T-cell (primary cell): ENCODE data around the gene MLLT10. TPM values are rescaled to one million over a fixed set of nuclear protein-coding genes. Genes with fewer than 3 reads are reported as not detected.
A peak's percentile ranks its signal among the peaks of the same experiment; 100 is the strongest.

Experiments used
- ATAC-seq, 4 experiments: fragments of 200-7000 bp in 3 of 4; fragments of 150-1000 bp in 1 of 4; cut with Tn5 transposase; replicated peaks in 1 of 4; 1 replicate in 3 of 4; 2 replicates in 1 of 4; pipeline ENCODE4 v1.10.0; 2021; ENCODE audit warnings: moderate library complexity in 3 of 4, mild to moderate bottlenecking in 2 of 4, moderate number of reproducible peaks in 1 of 4
- CTCF ChIA-PET, 2 donors: fragments of 300-600 bp; sonication (Branson Sonifier 250); formaldehyde crosslinking; loops; one replicate each; lab custom pipeline; 2022; ENCODE audit warnings: antibody characterized with exemption in 2 of 2; lab: Charles Lee
- POLR2A ChIA-PET, 2 donors: fragments of 300-600 bp; sonication (Branson Sonifier 250); formaldehyde crosslinking; loops; one replicate each; lab custom pipeline; 2022; ENCODE audit warnings: antibody characterized with exemption in 2 of 2; lab: Charles Lee
- DNase-seq, 35 experiments: peaks; one replicate each; pipeline versions ENCODE4 v3.0.0 to v3.0.0-alpha.2; 2013 to 2023
- H3K27ac ChIP-seq: one replicate; pipeline ENCODE4 v1.5.1; 2013; ENCODE audit warnings: low read length
- H3K27me3 ChIP-seq, 2 experiments: replicated peaks in 1 of 2; 1 replicate in 1 of 2; 2 replicates in 1 of 2; pipeline versions ENCODE4 v1.6.1 to v1.7.0; 2013; ENCODE audit warnings: low read length in 1 of 2, mixed read lengths in 1 of 2; ENCODE audit not compliant: control insufficient read depth in 2 of 2, insufficient read depth in 2 of 2; ENCODE audit errors: extremely low read depth in 1 of 2
- H3K36me3 ChIP-seq, 2 donors: 1 replicate in 1 of 2; 2 replicates in 1 of 2; pipeline versions ENCODE4 v1.6.1 to v1.7.0; 2013; ENCODE audit warnings: low read length in 1 of 2; ENCODE audit not compliant: control insufficient read depth in 2 of 2, insufficient read depth in 1 of 2; ENCODE audit errors: extremely low read depth in 1 of 2
- H3K4me1 ChIP-seq, 2 experiments: 1 replicate in 1 of 2; 2 replicates in 1 of 2; pipeline versions ENCODE4 v1.6.1 to v1.7.0; 2013; ENCODE audit warnings: low read length in 2 of 2, mixed read lengths in 1 of 2; ENCODE audit not compliant: insufficient read depth in 2 of 2, control insufficient read depth in 1 of 2; ENCODE audit errors: extremely low read depth in 1 of 2
- H3K4me3 ChIP-seq, 2 donors: 1 replicate in 1 of 2; 2 replicates in 1 of 2; pipeline versions ENCODE4 v1.5.1 to v1.7.0; 2013; ENCODE audit warnings: mild to moderate bottlenecking in 2 of 2, low read length in 1 of 2, moderate library complexity in 1 of 2; ENCODE audit not compliant: control insufficient read depth in 1 of 2; ENCODE audit errors: extremely low read depth in 1 of 2
- H3K9me3 ChIP-seq: 2 replicates; pipeline ENCODE4 v1.7.0; 2013
- H3K27ac Mint-ChIP-seq, 2 donors: one replicate each; pipeline ENCODE4 v1.8.0; 2020 to 2021; ENCODE audit warnings: mild to moderate bottlenecking in 2 of 2, mixed read lengths in 2 of 2
- H3K27me3 Mint-ChIP-seq, 2 donors: one replicate each; pipeline ENCODE4 v1.8.0; 2021 to 2022; ENCODE audit warnings: mixed read lengths in 2 of 2
- H3K36me3 Mint-ChIP-seq: one replicate; pipeline ENCODE4 v1.8.0; 2021; ENCODE audit warnings: mixed read lengths
- H3K4me1 Mint-ChIP-seq, 3 donors: one replicate each; pipeline ENCODE4 v1.8.0; 2020 to 2022; ENCODE audit warnings: mixed read lengths in 3 of 3, mild to moderate bottlenecking in 1 of 3
- H3K4me3 Mint-ChIP-seq, 3 donors: one replicate each; pipeline ENCODE4 v1.8.0; 2020 to 2022; ENCODE audit warnings: mild to moderate bottlenecking in 3 of 3, mixed read lengths in 3 of 3, moderate library complexity in 3 of 3
- H3K9me3 Mint-ChIP-seq, 3 donors: one replicate each; pipeline ENCODE4 v1.8.0; 2020 to 2022; ENCODE audit warnings: mixed read lengths in 3 of 3
- WGBS: methylation state at CpG from one replicate; pipeline ENCODE4 v1.1.5; 2013; ENCODE audit warnings: missing lambda C conversion rate; ENCODE audit not compliant: insufficient coverage; 5-methylcytosine and 5-hydroxymethylcytosine counted together
- total RNA-seq, 35 experiments: library from RNA in 6 of 35; stranded (reverse) in 6 of 35; fragments of 120-200 nt in 1 of 35; gene quantifications; one replicate each; pipeline versions ENCODE4 v1.2.1 to v1.2.4 and lab custom pipeline; 2013 to 2026

MLLT10 gene
- total RNA-seq, 5 donors from 2014 or later (not counting 1 experiment from before 2014, with no cell fraction given), result 57.7 to 76.5 (median 66.1) TPM

DNA sequence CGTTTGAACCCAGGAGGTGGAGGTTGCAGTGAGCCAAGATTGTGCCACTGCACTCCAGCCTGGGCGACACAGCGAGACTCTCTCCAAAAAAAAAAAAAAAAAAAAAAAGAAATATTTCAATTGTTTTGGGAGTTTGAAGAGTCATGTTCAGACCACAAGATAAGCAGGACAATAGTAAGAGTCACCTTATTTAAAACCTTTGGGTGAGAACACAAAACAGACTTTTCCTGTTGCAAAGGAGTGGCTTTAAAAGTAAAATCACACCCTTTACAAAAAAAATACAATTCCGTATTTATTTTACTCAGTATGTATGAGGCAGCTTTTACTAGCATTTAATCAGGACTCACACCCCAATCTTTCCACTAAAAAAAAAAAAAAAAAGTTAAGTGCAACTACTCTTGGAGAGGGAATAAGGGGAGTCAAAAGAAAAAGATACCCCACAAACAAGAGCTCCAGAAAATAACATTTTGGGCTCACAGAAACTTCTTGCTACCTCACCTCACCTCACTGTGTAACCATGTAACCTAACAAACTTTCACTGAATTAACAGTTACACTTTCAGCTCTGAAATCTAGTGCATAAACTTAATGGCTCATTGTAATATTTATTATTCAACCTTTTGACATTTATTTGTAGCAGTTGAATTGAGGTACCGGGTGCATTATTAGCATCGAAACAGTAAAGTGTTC is 19.8 kb upstream of the MLLT10 start:
- POLR2A ChIA-PET, result interaction anchor here in 1 of 2 donors (0.6 kb wide), 2 partner anchors 22 to 1147 kb away, joined by 3 to 8 read pairs; no protein-coding TSS in a partner anchor

DNA sequence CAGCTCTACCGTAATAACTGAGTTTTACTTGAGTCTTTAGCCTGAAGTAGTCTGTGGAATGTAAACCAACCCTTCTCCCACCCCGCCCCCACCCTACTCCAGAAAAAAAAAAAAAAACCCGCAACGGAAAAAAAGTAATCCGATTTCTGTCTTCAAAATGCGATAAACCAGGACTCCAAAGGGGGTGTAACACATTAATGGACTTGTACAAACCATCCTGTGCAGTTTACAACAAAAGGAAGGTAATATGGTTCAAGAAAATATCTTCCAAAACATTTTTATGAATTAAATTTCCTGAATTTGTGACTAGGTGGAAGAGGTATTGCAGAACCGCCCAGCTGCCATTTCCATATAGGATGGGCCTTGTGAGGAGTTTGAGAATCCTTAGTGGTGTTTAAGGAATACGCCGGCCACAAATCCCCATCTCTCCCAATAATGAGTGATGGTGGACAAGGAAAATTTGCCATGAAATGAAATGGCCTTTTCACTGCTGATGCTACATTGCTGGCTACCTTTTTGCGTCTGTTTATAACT is 19.1 kb upstream of the MLLT10 start:
- CTCF ChIA-PET, result interaction anchor here in 1 of 2 donors (0.6 to 1.4 kb wide), 3 partner anchors 18 to 474 kb away, joined by 3 to 4 read pairs (median 3); no protein-coding TSS in a partner anchor

More for the DNA sequence above, 19.8 kb upstream of the MLLT10 start:
- Histone ChIP-seq H3K27ac (no peak overlapping the region), H3K4me1 (peaks cover 13 to 37% of the 10 kb centered on the region in 2 experiments), H3K4me3 (no peak overlapping the region), H3K9me3 (no peaks in the 10 kb centered on the region), H3K27me3 (peaks cover under 1 to 51% of the 10 kb centered on the region in 2 experiments), H3K36me3 (no peaks in the 10 kb centered on the region)
- DNase-seq (no peak), ATAC-seq (no peak)
- H3K9me3 Mint-ChIP-seq, result no peaks in the 10 kb centered on the region
- no peak overlapping the region for H3K4me3 Mint-ChIP-seq
- H3K36me3 Mint-ChIP-seq, result no peaks in the 10 kb centered on the region
- no CpG with 5 or more reads among the region's 6 CpGs for WGBS
- CTCF ChIA-PET, result interaction anchor here in 1 of 2 donors (0.5 to 1.2 kb wide), 5 partner anchors 18 to 1475 kb away, joined by 3 to 6 read pairs (median 3); no protein-coding TSS in a partner anchor
- no peak overlapping the region for H3K27ac Mint-ChIP-seq
- peaks cover 23 to 27% (median 26%) of the 10 kb centered on the region in 3 donors for H3K4me1 Mint-ChIP-seq
- H3K27me3 Mint-ChIP-seq, result peaks cover 57 to 74% of the 10 kb centered on the region in 2 donors

DNA sequence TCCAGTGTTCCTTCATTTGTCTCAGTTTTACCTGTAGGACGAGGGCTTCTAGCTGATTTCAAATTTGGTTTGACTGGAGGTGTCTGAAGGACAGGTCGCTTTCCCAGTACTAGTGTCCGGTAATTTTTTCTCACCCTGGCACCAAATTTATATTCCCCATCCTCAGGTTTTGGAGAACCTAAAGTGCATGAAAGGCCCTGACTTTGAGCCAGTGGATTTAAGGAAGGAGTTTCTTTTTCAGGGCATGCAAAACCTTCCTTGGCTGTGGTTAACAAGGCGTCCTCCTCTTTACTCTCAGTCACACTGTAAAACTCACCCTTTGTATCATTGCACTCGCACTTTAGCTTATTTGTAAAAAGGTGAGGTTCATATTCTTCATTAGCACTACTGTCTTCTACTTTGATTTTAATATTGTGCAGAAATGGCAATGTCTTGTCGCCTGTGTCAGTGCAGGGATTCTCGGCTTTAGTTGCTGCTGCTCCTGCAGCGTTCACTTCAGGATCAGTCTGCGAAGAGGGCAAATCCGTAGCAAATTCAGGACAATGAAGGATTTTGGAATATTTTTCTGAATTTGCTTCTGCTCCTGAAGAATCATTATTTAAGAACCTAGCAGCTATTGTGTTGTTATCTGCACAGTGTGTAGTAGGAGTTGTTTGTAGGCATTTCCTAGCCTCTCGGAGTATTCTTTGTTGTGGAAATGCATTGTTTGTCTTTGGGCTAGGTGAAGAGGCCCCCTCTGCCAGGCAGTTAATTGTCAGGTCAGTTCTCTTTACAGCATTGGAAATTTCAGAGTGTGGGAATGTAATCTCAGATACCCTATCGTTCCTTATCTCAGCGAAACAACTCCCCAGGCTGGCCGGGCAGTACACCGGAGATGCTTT is 18.4 kb upstream of the MLLT10 start:
- peaks cover 8 to 45% of the 10 kb centered on the region in 2 experiments for H3K27me3 ChIP-seq
- H3K4me3 ChIP-seq, result peak overlapping the region in 1 of 2 donors; percentile 65
- no peaks in the 10 kb centered on the region for H3K9me3 Mint-ChIP-seq
- no peak for ATAC-seq
- ChIA-PET POLR2A (no interaction called here), CTCF (interaction anchor here in 1 of 2 donors (1.4 kb wide), 1 partner anchor 19 kb away, joined by 3 read pairs; no protein-coding TSS in a partner anchor)
- H3K27ac Mint-ChIP-seq, result peak overlapping the region in 1 of 2 donors; percentile 4
- H3K27me3 Mint-ChIP-seq, result peaks cover 67 to 84% of the 10 kb centered on the region in 2 donors
- no peaks in the 10 kb centered on the region for H3K9me3 ChIP-seq
- peak overlapping the region; percentile 58 to 76 (median 59) for H3K4me3 Mint-ChIP-seq
- peaks cover 17 to 39% of the 10 kb centered on the region in 2 experiments for H3K4me1 ChIP-seq
- no peak for DNase-seq
- H3K36me3 Mint-ChIP-seq, result no peaks in the 10 kb centered on the region
- no peak overlapping the region for H3K27ac ChIP-seq
- WGBS, result 56% methylated on average over 9 of the region's 15 CpGs
- peaks cover 36 to 40% (median 38%) of the 10 kb centered on the region in 3 donors for H3K4me1 Mint-ChIP-seq
- no peaks in the 10 kb centered on the region for H3K36me3 ChIP-seq

More for the DNA sequence above, 19.1 kb upstream of the MLLT10 start:
- DNase-seq (no peak), ATAC-seq (no peak)
- Mint-ChIP-seq H3K36me3 (no peaks in the 10 kb centered on the region), H3K27me3 (peaks cover 60 to 77% of the 10 kb centered on the region in 2 donors), H3K4me3 (no peak overlapping the region), H3K27ac (no peak overlapping the region), H3K4me1 (peaks cover 29 to 33% (median 32%) of the 10 kb centered on the region in 3 donors), H3K9me3 (no peaks in the 10 kb centered on the region)
- H3K27ac ChIP-seq, result no peak overlapping the region
- H3K4me1 ChIP-seq, result peaks cover 16 to 43% of the 10 kb centered on the region in 2 experiments
- WGBS, result 86% methylated on average over 1 of the region's 10 CpGs
- no peaks in the 10 kb centered on the region for H3K9me3 ChIP-seq
- no peaks in the 10 kb centered on the region for H3K36me3 ChIP-seq
- no peak overlapping the region for H3K4me3 ChIP-seq
- POLR2A ChIA-PET, result interaction anchor here in 1 of 2 donors (0.6 kb wide), 1 partner anchor 23 kb away, joined by 8 read pairs; no protein-coding TSS in a partner anchor
- peaks cover 7 to 51% of the 10 kb centered on the region in 2 experiments for H3K27me3 ChIP-seq

DNA sequence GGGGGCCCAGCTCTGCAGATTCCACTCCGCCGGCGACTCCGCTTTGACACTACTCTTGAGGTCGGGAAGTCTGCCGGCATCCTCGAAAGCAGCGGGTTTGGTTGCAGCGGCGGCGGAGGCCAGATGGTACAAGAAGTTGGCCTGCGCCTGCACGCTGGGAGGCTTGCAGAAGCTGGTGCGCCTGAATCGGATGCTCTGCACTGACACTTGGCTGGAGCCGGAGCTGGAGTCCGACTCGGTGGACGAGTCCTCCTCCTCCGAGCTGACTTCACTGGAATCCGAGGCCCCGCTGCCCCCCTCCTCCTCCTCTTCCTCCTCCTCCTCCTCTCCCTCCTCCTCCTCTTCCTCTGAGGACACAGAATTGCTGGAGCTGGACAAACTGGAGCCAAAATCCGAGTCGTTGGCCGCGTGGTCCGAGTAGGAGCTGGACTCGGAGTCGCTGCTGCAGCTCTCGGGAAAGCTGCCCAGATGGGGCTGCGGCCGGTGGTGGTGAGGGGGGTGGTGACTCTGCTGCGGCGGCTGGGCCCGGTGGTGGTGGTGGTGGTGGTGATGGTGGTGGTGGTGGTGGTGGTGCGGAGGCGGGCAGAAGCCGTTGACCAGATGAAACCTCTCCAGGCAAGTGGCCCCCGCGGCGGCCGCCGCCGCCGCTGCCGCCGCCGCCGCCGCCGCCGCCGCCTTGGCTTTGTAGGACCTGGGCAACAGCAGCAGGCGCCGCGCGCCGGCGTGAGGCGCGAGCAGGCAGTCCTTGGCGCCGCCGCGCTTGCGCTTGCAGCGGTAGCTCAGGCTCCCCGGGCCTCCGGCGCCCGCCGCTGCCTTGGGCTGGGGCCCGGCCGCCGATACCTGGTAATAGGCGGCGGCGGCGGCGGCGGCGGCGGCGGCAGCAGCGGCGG is 17.5 kb upstream of the MLLT10 start:
- Mint-ChIP-seq H3K4me1 (peaks cover 39 to 42% (median 39%) of the 10 kb centered on the region in 3 donors), H3K36me3 (no peaks in the 10 kb centered on the region), H3K27me3 (peaks cover 70 to 89% of the 10 kb centered on the region in 2 donors), H3K9me3 (no peaks in the 10 kb centered on the region), H3K27ac (peak overlapping the region in 1 of 2 donors; percentile 4), H3K4me3 (peak overlapping the region; percentile 70 to 76 (median 73))
- Histone ChIP-seq H3K4me1 (peaks cover 17 to 38% of the 10 kb centered on the region in 2 experiments), H3K27me3 (peaks cover 8 to 46% of the 10 kb centered on the region in 2 experiments), H3K4me3 (peak overlapping the region; percentile 32 to 65), H3K36me3 (no peaks in the 10 kb centered on the region), H3K9me3 (no peaks in the 10 kb centered on the region), H3K27ac (no peak overlapping the region)
- POLR2A ChIA-PET, result interaction anchor here in 1 of 2 donors (0.6 kb wide), 2 partner anchors 17 to 1058 kb away, joined by 3 to 7 read pairs; no protein-coding TSS in a partner anchor
- CTCF ChIA-PET, result interaction anchor here (0.5 to 1.4 kb wide), 2 partner anchors 20 to 70 kb away, joined by 3 read pairs; no protein-coding TSS in a partner anchor
- ATAC-seq (peak; percentile 77 to 84 (median 81)), DNase-seq (peak in 17 of 35 experiments; percentile 26 to 73 (median 40))
- WGBS, result under 1% methylated on average over 78 of the region's 86 CpGs
